GM23338 (cell line): ENCODE data around the gene HBA1. TPM values are rescaled to one million over a fixed set of nuclear protein-coding genes. Genes with fewer than 3 reads are reported as not detected.

Experiments
- ATAC-seq: fragments of 200-7000 bp; cut with Tn5 transposase; 3 replicates; pipeline ENCODE4 v1.9.1; 2020
- DNase-seq: peaks from one replicate; pipeline ENCODE4 v3.0.0-alpha.2; 2015; ENCODE audit warnings: low spot score
- H2AFZ ChIP-seq: fragments of 200-600 bp; sonication (generic); 2 replicates; pipeline ENCODE4 v1.8.0; 2016; ENCODE audit warnings: antibody characterized with exemption, mild to moderate bottlenecking, moderate library complexity
- H3F3A ChIP-seq: fragments of 200-600 bp; sonication (generic); replicated peaks from 2 replicates; pipeline ENCODE4 v1.8.0; 2017; ENCODE audit warnings: antibody characterized with exemption, mixed run types, low read depth
- H3K27ac ChIP-seq: fragments of 200-600 bp; sonication (generic); 2 replicates; pipeline ENCODE4 v1.6.1; 2016; ENCODE audit warnings: low read depth
- H3K27me3 ChIP-seq: fragments of 200-600 bp; sonication (generic); 2 replicates; pipeline ENCODE4 v1.8.0; 2016; ENCODE audit warnings: mild to moderate bottlenecking, mixed run types, moderate library complexity; ENCODE audit not compliant: insufficient read depth
- H3K36me3 ChIP-seq: fragments of 200-600 bp; sonication (generic); 2 replicates; pipeline ENCODE4 v1.8.0; 2016; ENCODE audit warnings: mild to moderate bottlenecking; ENCODE audit not compliant: insufficient read depth
- H3K4me1 ChIP-seq: fragments of 200-600 bp; sonication (generic); 2 replicates; pipeline ENCODE4 v1.8.0; 2016; ENCODE audit warnings: mild to moderate bottlenecking, moderate library complexity; ENCODE audit not compliant: insufficient read depth
- H3K4me2 ChIP-seq: fragments of 200-600 bp; sonication (generic); 2 replicates; pipeline ENCODE4 v1.7.1; 2017; ENCODE audit warnings: mixed run types
- H3K4me3 ChIP-seq: fragments of 200-600 bp; sonication (generic); 2 replicates; pipeline ENCODE4 v1.6.1; 2016; ENCODE audit warnings: mixed run types
- H3K79me2 ChIP-seq: fragments of 200-600 bp; sonication (generic); replicated peaks from 2 replicates; pipeline ENCODE4 v1.8.0; 2017; ENCODE audit warnings: mild to moderate bottlenecking; ENCODE audit not compliant: insufficient read depth
- H3K9me2 ChIP-seq: fragments of 200-600 bp; sonication (generic); 2 replicates; pipeline ENCODE4 v1.8.0; 2017; ENCODE audit not compliant: insufficient read depth
- H4K20me1 ChIP-seq: fragments of 200-600 bp; sonication (generic); replicated peaks from 2 replicates; pipeline ENCODE4 v1.8.0; 2017; ENCODE audit warnings: mild to moderate bottlenecking; ENCODE audit not compliant: insufficient read depth
- H3K27ac Mint-ChIP-seq: 2 replicates; pipeline ENCODE4 v1.8.0; 2020; ENCODE audit warnings: inconsistent platforms, mild to moderate bottlenecking, moderate library complexity, mixed read lengths
- H3K27me3 Mint-ChIP-seq: 3 replicates; pipeline ENCODE4 v1.8.0; 2022; ENCODE audit warnings: low read depth, mild to moderate bottlenecking, moderate library complexity, mixed read lengths, inconsistent platforms; ENCODE audit not compliant: insufficient read depth, poor library complexity
- H3K36me3 Mint-ChIP-seq: 3 replicates; pipeline ENCODE4 v1.8.0; 2021; ENCODE audit warnings: low read depth, mild to moderate bottlenecking, inconsistent platforms, moderate library complexity, mixed read lengths
- H3K4me1 Mint-ChIP-seq: 3 replicates; pipeline ENCODE4 v1.8.0; 2020; ENCODE audit warnings: mild to moderate bottlenecking, inconsistent platforms, mixed read lengths
- H3K4me3 Mint-ChIP-seq: 3 replicates; pipeline ENCODE4 v1.8.0; 2021; ENCODE audit warnings: moderate library complexity, mild to moderate bottlenecking, inconsistent platforms, mixed read lengths
- H3K9me3 Mint-ChIP-seq: 3 replicates; pipeline ENCODE4 v1.8.0; 2020; ENCODE audit warnings: moderate library complexity, mild to moderate bottlenecking, inconsistent platforms, mixed read lengths
- CREB1 ChIP-seq: fragments of 250-450 bp; sonication (Bioruptor Pico); IDR thresholded peaks from 2 replicates; pipeline ENCODE4 v1.5.0; 2020; ENCODE audit warnings: low read depth, mild to moderate bottlenecking, moderate library complexity
- CTCF ChIP-seq, 2 experiments: fragments of 200-600 bp in 1 of 2; sonication (generic) in 1 of 2; conservative IDR thresholded peaks; 2 replicates each; pipeline versions ENCODE4 v1.5.1 to v1.6.1; 2016 to 2017; ENCODE audit warnings: antibody characterized with exemption in 2 of 2, low read depth in 2 of 2, mild to moderate bottlenecking in 2 of 2, moderate library complexity in 1 of 2
- ETS1 ChIP-seq: IDR thresholded peaks from 2 replicates; pipeline ENCODE4 v1.6.1; 2016; ENCODE audit warnings: antibody characterized with exemption
- EZH2 ChIP-seq: fragments of 200-600 bp; sonication (generic); IDR thresholded peaks from one replicate; pipeline ENCODE4 v1.8.0; 2017; ENCODE audit warnings: antibody characterized with exemption, mild to moderate bottlenecking, low read depth; ENCODE audit not compliant: unreplicated experiment
- EZH2phosphoT487 ChIP-seq: fragments of 200-600 bp; sonication (generic); IDR thresholded peaks from one replicate; pipeline ENCODE4 v1.8.1; 2018; ENCODE audit warnings: antibody characterized with exemption; ENCODE audit not compliant: unreplicated experiment
- JUNB ChIP-seq: IDR thresholded peaks from one replicate; pipeline ENCODE4 v1.6.1; 2016; ENCODE audit warnings: antibody characterized with exemption; ENCODE audit not compliant: unreplicated experiment
- NANOG ChIP-seq: IDR thresholded peaks from 2 replicates; pipeline ENCODE4 v1.6.1; 2016; ENCODE audit warnings: antibody characterized with exemption, borderline replicate concordance
- POLR2AphosphoS5 ChIP-seq: IDR thresholded peaks from 2 replicates; pipeline ENCODE4 v1.6.1; 2016; ENCODE audit warnings: antibody characterized with exemption, low read depth
- REST ChIP-seq: IDR thresholded peaks from one replicate; pipeline ENCODE4 v1.6.1; 2018; ENCODE audit warnings: antibody characterized with exemption; ENCODE audit not compliant: unreplicated experiment
- STAT1 ChIP-seq: IDR thresholded peaks from one replicate; pipeline ENCODE4 v1.6.1; 2016; ENCODE audit warnings: antibody characterized with exemption; ENCODE audit not compliant: unreplicated experiment
- ZNF114 ChIP-seq: fragments of 250-450 bp; sonication (Bioruptor Pico); IDR thresholded peaks from 2 replicates; pipeline ENCODE4 v1.5.0; 2020; ENCODE audit warnings: mild to moderate bottlenecking, moderate library complexity
- ZNF331 ChIP-seq: fragments of 250-450 bp; sonication (Bioruptor Pico); IDR thresholded peaks from 2 replicates; pipeline ENCODE4 v1.5.0; 2020; ENCODE audit warnings: low read depth, mild to moderate bottlenecking, moderate library complexity
- ZNF462 ChIP-seq: fragments of 250-450 bp; sonication (Bioruptor Pico); IDR thresholded peaks from 2 replicates; pipeline ENCODE4 v1.5.0; 2020; ENCODE audit warnings: mild to moderate bottlenecking, moderate library complexity
- polyA plus RNA-seq: library from polyadenylated mRNA; unstranded; fragments of >200 nt; fragmentation: Nextera tagmentation; extraction: Ambion mirVana; gene quantifications from 2 replicates; pipeline ENCODE4 v1.2.1, GENCODE V29; 2016
- total RNA-seq: library from RNA; depleted of rRNA; stranded (reverse); fragments of >200 nt; shearing (Covaris generic); gene quantifications from 2 replicates; pipeline ENCODE4 v1.2.3, GENCODE V29; 2014

Gene HBA1
- total and polyA plus RNA-seq, 2 experiments from 2014 or later = 6.7 TPM; not detected in 1

DNA sequence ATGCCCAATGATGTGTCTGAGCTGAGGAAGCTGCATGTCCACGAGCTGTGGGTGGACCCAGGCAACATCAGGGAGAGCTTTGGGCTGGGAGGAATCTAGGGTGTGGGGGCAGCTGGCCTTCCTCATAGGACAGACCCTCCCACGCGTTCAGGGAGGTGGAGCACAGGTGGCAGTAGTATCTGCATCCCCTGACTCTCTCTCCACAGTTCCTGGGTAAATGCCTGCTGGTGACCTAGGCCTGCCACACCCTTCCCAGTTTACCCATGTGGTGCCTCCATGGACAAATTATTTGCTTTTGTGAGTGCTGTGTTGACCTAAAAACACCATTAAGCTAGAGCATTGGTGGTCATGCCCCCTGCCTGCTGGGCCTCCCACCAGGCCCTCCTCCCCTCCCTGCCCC, 7.5 kb upstream of the HBA1 start:
- Histone ChIP-seq H3K4me3 (no peak overlapping the region), H2AFZ (no peak overlapping the region), H3K4me1 (peaks cover 45% of the 10 kb centered on the region), H3K27ac (no peak overlapping the region), H3K4me2 (peak overlapping the region; percentile 43; the same call in 1 of the 2 replicates), H3K36me3 (no peaks in the 10 kb centered on the region), H3K27me3 (peaks cover 80% of the 10 kb centered on the region), H4K20me1 (no peaks in the 10 kb centered on the region), H3K79me2 (no peaks in the 10 kb centered on the region), H3K9me2 (no peaks in the 10 kb centered on the region), H3F3A (peaks cover 9% of the 10 kb centered on the region)
- no peak overlapping the region for H3K4me3 Mint-ChIP-seq
- H3K27me3 Mint-ChIP-seq = peaks cover 77% of the 10 kb centered on the region
- no peak for DNase-seq
- TF ChIP-seq STAT1 (no peak), EZH2phosphoT487 (no peak), REST (no peak), POLR2AphosphoS5 (no peak), ZNF114 (CRISPR knock-in tag) (no peak), ETS1 (no peak), ZNF331 (CRISPR knock-in tag) (no peak), CTCF (conservative IDR thresholded peaks at IDR 0.05; ENCODE audit: low read depth in 2 of 2) (no peak), JUNB (no peak), ZNF462 (CRISPR knock-in tag) (no peak), EZH2 (no peak), CREB1 (CRISPR knock-in tag) (no peak), NANOG (no peak)
- no peaks in the 10 kb centered on the region for H3K9me3 Mint-ChIP-seq
- no peak for ATAC-seq
- H3K27ac Mint-ChIP-seq = no peak overlapping the region
- no peaks in the 10 kb centered on the region for H3K36me3 Mint-ChIP-seq
- H3K4me1 Mint-ChIP-seq = peaks cover 39% of the 10 kb centered on the region
